Measurements from ENCODE around the gene DCHS1.
"Not testable (repeated sequence)": the region's sequence is repeated elsewhere in the genome, so short reads cannot be mapped to it uniquely, and the experiment has no call there.

The DCHS1 gene, protein sequence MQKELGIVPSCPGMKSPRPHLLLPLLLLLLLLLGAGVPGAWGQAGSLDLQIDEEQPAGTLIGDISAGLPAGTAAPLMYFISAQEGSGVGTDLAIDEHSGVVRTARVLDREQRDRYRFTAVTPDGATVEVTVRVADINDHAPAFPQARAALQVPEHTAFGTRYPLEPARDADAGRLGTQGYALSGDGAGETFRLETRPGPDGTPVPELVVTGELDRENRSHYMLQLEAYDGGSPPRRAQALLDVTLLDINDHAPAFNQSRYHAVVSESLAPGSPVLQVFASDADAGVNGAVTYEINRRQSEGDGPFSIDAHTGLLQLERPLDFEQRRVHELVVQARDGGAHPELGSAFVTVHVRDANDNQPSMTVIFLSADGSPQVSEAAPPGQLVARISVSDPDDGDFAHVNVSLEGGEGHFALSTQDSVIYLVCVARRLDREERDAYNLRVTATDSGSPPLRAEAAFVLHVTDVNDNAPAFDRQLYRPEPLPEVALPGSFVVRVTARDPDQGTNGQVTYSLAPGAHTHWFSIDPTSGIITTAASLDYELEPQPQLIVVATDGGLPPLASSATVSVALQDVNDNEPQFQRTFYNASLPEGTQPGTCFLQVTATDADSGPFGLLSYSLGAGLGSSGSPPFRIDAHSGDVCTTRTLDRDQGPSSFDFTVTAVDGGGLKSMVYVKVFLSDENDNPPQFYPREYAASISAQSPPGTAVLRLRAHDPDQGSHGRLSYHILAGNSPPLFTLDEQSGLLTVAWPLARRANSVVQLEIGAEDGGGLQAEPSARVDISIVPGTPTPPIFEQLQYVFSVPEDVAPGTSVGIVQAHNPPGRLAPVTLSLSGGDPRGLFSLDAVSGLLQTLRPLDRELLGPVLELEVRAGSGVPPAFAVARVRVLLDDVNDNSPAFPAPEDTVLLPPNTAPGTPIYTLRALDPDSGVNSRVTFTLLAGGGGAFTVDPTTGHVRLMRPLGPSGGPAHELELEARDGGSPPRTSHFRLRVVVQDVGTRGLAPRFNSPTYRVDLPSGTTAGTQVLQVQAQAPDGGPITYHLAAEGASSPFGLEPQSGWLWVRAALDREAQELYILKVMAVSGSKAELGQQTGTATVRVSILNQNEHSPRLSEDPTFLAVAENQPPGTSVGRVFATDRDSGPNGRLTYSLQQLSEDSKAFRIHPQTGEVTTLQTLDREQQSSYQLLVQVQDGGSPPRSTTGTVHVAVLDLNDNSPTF (N-terminal part only)

DNA sequence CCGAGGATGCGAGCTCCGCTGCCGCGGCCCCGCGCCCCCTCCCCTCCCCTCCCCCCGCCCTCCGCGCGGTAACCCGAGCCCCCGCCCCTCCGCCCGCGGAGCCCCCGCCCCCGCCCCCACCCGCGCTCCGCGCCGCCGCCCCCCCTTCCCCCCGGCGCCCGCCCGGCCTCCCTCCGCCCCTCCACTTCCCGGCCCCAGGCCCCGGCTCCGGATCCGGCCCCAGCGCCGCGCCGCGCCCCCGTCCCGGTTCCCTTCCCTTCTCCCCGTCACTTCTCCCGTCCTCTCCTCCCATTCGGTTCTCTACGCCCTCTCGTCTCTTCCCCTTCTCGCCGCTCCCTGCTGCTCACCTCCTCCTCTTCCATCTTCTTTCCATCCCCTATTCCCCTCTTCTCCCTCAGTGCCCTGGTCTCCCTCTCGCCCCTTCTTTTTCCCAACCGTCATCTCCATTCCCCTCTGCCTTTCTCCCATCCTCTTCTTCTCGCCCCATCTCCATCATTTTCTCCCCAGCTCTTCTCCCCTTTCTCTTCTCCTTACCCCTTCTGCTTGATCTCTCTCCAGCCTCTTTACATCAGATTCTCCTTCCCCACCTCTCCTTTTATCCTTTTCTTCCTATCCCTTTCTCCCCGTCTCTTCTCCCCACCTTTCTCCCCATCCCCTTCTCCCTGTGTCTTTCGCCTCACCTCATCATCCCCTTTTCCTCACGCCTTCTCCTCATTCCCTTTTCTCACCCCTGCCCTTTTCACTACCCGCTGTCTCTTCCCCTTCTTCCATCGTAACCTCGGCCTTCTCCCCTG lies at the start of gene DCHS1:
Gene DCHS1 (minus strand): TSS at position 20 of the 794 bp plus-strand sequence. CDS start 14,196 bp downstream, outside the sequence.
- DNase-seq (ENCODE audit: insufficient read length, low spot score) (no peak), FAIRE-seq (no peak)
- TF ChIP-seq POLR2A (IDR thresholded peaks at IDR 0.05; ENCODE audit: low read depth, low read length), result no peak

DNA sequence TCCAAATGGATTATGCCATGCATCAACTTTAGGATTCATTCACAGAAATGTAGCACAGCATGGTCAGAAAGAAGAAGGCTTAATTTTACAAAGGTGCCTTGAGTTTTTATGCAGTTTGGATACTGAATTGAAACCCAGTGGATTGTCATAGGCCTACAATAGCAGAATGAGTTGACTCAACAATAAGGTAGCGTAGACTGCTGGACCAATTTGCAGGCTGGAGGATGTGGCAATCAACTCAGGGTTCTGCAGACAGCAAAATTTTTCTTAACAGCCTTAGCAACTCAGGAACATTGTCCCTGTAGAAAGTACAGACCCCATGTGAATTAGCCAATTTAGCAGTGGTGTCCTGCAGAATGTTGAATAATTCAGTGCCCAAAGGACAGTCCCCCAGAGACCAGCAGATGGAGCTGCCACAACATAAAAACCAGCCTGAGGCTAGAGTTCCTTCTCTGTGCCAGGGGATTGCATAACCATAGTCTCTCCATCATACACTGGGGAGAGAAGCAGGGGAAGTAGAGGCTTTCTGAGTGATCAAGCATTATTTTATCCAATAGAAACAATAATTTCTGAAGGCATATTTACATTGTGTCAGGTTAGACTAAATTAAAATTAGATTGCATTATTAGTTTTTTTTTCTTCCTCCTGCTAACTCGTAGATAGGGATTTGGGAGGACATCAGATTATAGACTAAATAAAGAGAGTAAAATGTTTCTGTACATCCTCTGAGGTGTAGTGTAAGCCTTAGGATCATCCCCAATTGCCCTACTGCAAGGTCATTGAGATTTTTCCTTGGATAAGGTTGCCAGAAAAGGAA lies 47.8 kb upstream of the DCHS1 start:
- FAIRE-seq, result peak; percentile 95
- no peak for TF ChIP-seq POLR2A (IDR thresholded peaks at IDR 0.05; ENCODE audit: low read depth, low read length)
- DNase-seq (ENCODE audit: insufficient read length, low spot score), result peak; percentile 34

GRCh38 chr11:6701955-6702354 lies 46.3 kb upstream of the DCHS1 start:
- FAIRE-seq; DNase-seq (ENCODE audit: insufficient read length, low spot score): not testable (repeated sequence)

DNA sequence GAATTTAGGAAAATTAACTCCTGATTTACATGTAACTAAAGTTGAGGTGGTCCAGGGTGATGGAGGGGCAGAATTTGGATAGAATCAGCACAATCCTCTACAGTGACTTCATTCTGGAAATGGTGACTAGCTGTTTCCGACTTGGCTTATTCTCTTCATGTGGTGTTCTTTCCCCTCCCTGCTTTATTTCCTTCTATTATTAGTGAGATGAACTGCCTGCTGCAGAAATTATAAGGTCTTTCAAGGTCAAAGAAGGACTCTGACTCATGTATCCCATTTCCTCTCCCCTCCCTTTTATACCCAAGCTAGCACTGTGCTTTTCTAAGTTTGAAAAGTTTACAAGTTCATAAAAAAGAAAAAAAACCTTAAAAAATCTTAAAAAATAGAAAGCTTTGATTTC lies 39.8 kb upstream of the DCHS1 start:
- TF ChIP-seq POLR2A (IDR thresholded peaks at IDR 0.05; ENCODE audit: low read depth, low read length), result no peak
- DNase-seq (ENCODE audit: insufficient read length, low spot score), result no peak
- FAIRE-seq, result peak; percentile 41

DNA sequence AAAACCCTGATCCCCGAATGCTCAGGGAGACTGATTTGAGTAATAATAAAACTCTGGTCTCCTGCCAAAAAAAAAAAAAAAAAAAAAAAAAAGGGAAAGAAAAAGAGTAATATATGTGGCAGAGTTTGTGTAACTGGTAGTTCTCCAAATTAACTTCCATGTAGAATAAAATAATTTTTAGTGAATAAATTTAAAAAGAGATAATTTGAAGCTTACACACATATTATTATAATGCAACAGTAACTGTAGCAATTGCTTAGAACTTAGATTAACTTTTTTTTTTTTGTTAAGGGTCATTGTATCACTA lies 38.6 kb upstream of the DCHS1 start:
- FAIRE-seq (no peak), DNase-seq (ENCODE audit: insufficient read length, low spot score) (no peak)
- TF ChIP-seq POLR2A (IDR thresholded peaks at IDR 0.05; ENCODE audit: low read depth, low read length), result no peak

DNA sequence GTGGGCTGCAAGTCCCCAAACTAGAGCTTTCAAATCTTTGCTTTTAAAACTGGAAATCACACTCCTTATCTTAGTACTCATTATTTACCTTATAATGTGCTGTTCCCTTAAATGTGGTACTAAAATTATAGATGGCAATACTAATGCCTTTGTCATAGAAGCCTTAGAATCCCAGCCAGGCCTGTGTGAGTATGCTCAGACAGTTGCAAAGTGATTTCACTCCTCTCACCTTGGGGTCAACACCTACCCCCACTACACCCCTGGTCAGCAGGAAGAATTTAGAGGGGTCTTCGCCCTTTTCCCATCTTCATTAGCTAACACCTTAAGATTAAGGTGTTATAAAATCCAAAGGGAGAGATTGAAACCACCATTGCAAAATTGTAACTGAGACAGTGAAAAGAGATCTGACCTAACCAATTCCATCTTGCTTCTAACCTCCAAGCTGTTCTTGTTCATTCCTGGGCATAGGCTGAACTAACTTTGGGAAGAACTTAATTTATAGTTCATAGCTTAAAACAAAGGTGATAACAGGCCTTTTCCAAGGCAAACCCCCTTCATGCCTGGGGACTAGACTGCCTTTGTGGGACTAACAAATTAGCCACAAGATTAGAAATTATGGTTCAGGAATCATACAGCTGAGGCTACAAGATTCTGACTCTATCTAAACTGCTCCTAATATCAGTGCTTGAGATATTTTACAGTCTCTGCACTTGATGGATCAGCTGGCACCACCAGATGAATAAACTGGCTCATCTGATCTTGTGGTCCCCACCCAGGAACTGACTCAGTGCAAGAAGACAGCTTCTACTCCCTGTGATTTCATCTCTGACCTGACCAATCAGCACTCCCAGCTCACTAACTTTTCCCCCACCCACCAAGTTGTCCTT lies 38.0 kb upstream of the DCHS1 start:
- FAIRE-seq (peak; percentile 97), DNase-seq (ENCODE audit: insufficient read length, low spot score) (no peak)
- TF ChIP-seq POLR2A (IDR thresholded peaks at IDR 0.05; ENCODE audit: low read depth, low read length), result no peak

- FAIRE-seq, result no peak
- DNase-seq (ENCODE audit: insufficient read length, low spot score), result no peak
- TF ChIP-seq POLR2A (IDR thresholded peaks at IDR 0.05; ENCODE audit: low read depth, low read length), result no peak
Observed at GRCh38 chr11:6692128-6692527, 36.5 kb upstream of the DCHS1 start.

- not testable (repeated sequence) for DNase-seq (ENCODE audit: insufficient read length, low spot score); FAIRE-seq
Observed at GRCh38 chr11:6690431-6691132, 35.0 kb upstream of the DCHS1 start.

DNA sequence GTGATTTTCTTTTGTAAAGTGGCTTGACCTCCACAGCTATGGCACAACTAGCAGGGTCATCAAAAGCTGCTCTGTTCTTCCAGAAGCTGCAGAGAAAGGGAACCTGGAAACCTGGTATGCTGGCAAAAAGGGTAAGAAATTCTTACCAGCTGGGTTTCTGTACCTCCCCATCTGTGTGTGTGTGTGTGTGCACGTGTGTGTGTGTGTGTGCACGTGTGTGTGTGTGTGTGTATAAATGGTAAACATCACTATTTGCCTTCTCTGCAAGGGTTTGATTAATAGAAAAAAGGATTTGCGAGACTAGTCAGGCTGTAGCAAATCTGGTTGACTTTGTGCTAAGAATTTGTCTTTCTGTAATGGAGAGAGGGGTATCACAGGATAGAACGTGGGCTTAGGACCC lies 32.3 kb upstream of the DCHS1 start:
- TF ChIP-seq POLR2A (IDR thresholded peaks at IDR 0.05; ENCODE audit: low read depth, low read length), result no peak
- FAIRE-seq, result no peak
- DNase-seq (ENCODE audit: insufficient read length, low spot score), result no peak

GRCh38 chr11:6686006-6686405 lies 30.4 kb upstream of the DCHS1 start:
- FAIRE-seq (no peak), DNase-seq (ENCODE audit: insufficient read length, low spot score) (no peak)
- TF ChIP-seq POLR2A (IDR thresholded peaks at IDR 0.05; ENCODE audit: low read depth, low read length), result no peak

GRCh38 chr11:6684068-6684467 lies 28.5 kb upstream of the DCHS1 start:
- DNase-seq (ENCODE audit: insufficient read length, low spot score); FAIRE-seq: not testable (repeated sequence)
